Pons (tissue), 1 donor: Measurements from ENCODE around the gene SIK2.

ENCODE experiments used
- DNase-seq: peaks from one replicate; pipeline ENCODE4 v3.0.0-alpha.2; 2016; ENCODE audit warnings: low spot score

Gene SIK2

GRCh38 chr11:111582163-111582562, 20.1 kb upstream of the SIK2 start:
- DNase-seq, result no peak

- no peak for DNase-seq
These were observed 19.4 kb upstream of the SIK2 start for GRCh38 chr11:111582881-111583280.

- DNase-seq, result no peak
These were observed 16.9 kb upstream of the SIK2 start for GRCh38 chr11:111585371-111585770.

GRCh38 chr11:111586388-111586831, 15.8 kb upstream of the SIK2 start:
- peak; percentile 69 for DNase-seq

GRCh38 chr11:111589114-111589513, 13.1 kb upstream of the SIK2 start:
- no peak for DNase-seq

GRCh38 chr11:111589886-111590499, 12.3 kb upstream of the SIK2 start:
- no peak for DNase-seq

GRCh38 chr11:111591187-111591960, 10.9 kb upstream of the SIK2 start:
- no peak for DNase-seq

- DNase-seq, result no peak
These were observed 9.8 kb upstream of the SIK2 start for GRCh38 chr11:111592491-111592890.

GRCh38 chr11:111596319-111596718, 5.9 kb upstream of the SIK2 start:
- no peak for DNase-seq

- DNase-seq, result no peak
These were observed 4.1 kb upstream of the SIK2 start for GRCh38 chr11:111598148-111598547.

- DNase-seq, result no peak
These were observed 3.7 kb upstream of the SIK2 start for GRCh38 chr11:111598559-111598958.

GRCh38 chr11:111601636-111601978, 642 bp upstream of the SIK2 start:
- DNase-seq, result peak; percentile 58

GRCh38 chr11:111602865-111603610, 789 bp downstream of the SIK2 start:
- DNase-seq, result no peak

- DNase-seq, result peak; percentile 76
These were observed 1.4 kb downstream of the SIK2 start for GRCh38 chr11:111603611-111604130.

- DNase-seq, result peak; percentile 86
These were observed 2.3 kb downstream of the SIK2 start for GRCh38 chr11:111604392-111605009.

GRCh38 chr11:111605681-111606080, 3.4 kb downstream of the SIK2 start:
- peak; percentile 48 for DNase-seq

- DNase-seq, result no peak
These were observed 4.7 kb downstream of the SIK2 start for GRCh38 chr11:111606986-111607385.

GRCh38 chr11:111607751-111608150, 5.5 kb downstream of the SIK2 start:
- no peak for DNase-seq

GRCh38 chr11:111612224-111612623, 10.0 kb downstream of the SIK2 start:
- DNase-seq, result peak; percentile 15

- no peak for DNase-seq
These were observed 15.0 kb downstream of the SIK2 start for GRCh38 chr11:111617286-111617685.

GRCh38 chr11:111620518-111620917, 18.3 kb downstream of the SIK2 start:
- DNase-seq, result no peak

GRCh38 chr11:111623527-111624030, 21.3 kb downstream of the SIK2 start:
- no peak for DNase-seq
